ENCODE data around the gene PSMB8.
A peak's percentile ranks its signal among the peaks of the same experiment; 100 is the strongest.

PSMB8 gene

GRCh38 chr6:32868257-32868788, 24.5 kb upstream of the PSMB8 start:
- no peak overlapping the region for H3K27ac ChIP-seq
- peak; percentile 83 for TF ChIP-seq CTCF (conservative IDR thresholded peaks at IDR 0.05; ENCODE audit: low read depth)
- ChIA-PET CTCF (interaction anchor here (0.5 to 3.2 kb wide), 25 partner anchors 8 to 574 kb away, joined by 3 to 48 read pairs (median 4); partner anchors contain the start of genes PSMB9, TAP1 and TAP2), POLR2A (ENCODE audit: low non-redundant PET) (interaction anchor here (2.0 kb wide), 1 partner anchor 30 kb away, joined by 10 read pairs; the partner anchor contains the start of gene TAP2)
- peak; percentile 60 for DNase-seq (ENCODE audit: low spot score)

DNA sequence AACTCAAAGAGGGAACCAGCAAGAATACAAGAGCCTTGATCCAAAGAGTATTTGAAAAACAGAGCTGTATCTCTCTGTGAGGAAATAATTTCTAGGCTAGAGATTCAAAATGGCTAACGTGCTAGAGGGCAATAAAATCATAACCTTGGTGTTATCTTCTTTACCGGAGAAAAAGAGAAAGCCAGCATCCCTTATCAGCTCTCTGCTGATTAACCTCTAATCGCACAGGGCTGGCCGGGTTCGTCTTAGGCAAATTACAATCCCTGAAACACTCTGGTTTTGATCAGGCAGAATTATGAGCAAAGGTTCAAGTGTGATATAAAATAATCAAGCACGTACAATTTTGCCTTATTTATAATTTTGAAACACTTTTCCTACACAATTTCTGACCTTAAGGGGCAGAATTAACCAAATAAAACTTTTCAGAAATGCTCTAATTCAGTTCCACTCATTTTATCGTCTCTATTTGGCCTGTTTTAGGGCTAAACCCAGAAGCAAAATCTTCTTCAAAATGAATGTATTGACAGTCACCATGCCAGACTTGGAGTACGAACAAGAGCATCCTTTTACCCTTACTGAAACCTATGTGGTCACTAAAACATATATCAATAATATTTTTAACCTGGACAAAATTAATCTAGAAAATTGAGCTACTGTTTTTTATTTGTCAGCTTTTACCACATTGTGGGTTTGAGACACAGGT, 23.9 kb upstream of the PSMB8 start:
- H3K27ac ChIP-seq: no peak overlapping the region
- DNase-seq (ENCODE audit: low spot score): no peak
- CTCF ChIA-PET: interaction anchor here (0.5 to 3.2 kb wide), 24 partner anchors 8 to 573 kb away, joined by 3 to 48 read pairs (median 4); partner anchors contain the start of genes PSMB9, TAP1 and TAP2
- POLR2A ChIA-PET (ENCODE audit: low non-redundant PET): interaction anchor here (2.0 kb wide), 1 partner anchor 29 kb away, joined by 10 read pairs; the partner anchor contains the start of gene TAP2
- no peak for TF ChIP-seq CTCF (conservative IDR thresholded peaks at IDR 0.05; ENCODE audit: low read depth)

DNA sequence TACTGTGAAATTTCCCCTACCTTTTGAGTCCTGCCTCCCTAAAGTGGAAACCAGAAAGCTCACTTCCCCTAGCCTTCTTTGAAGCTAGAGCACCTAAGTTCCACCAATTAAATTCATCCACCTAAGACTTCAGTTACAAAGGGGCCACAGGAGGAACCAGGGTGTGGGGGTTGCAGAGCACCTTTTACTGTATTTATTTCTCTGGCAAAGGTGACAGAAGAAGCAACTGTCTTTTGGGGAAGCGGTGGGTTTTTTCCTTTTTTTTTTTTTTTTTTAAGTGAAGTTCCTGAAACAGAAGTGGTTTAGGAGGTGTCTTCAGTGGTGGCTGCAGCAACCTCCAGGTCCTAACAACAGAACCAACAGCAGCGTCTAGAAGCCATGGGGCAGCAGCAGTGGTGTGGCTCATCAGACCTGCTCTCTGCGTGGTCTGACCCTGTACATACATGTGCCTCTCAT, 23.2 kb upstream of the PSMB8 start:
- ChIA-PET POLR2A (ENCODE audit: low non-redundant PET) (interaction anchor here (2.0 kb wide), 1 partner anchor 29 kb away, joined by 10 read pairs; the partner anchor contains the start of gene TAP2), CTCF (interaction anchor here (1.8 to 3.2 kb wide), 3 partner anchors 9 to 41 kb away, joined by 9 to 48 read pairs (median 14); partner anchors contain the start of gene TAP2)
- no peak for DNase-seq (ENCODE audit: low spot score)
- TF ChIP-seq CTCF (conservative IDR thresholded peaks at IDR 0.05; ENCODE audit: low read depth): no peak
- H3K27ac ChIP-seq: no peak overlapping the region

- ChIA-PET POLR2A (ENCODE audit: low non-redundant PET) (no interaction called here), CTCF (interaction anchor here (0.7 kb wide), 1 partner anchor 40 kb away, joined by 3 read pairs; no protein-coding TSS in a partner anchor)
- DNase-seq (ENCODE audit: low spot score): no peak
- H3K27ac ChIP-seq: no peak overlapping the region
- no peak for TF ChIP-seq CTCF (conservative IDR thresholded peaks at IDR 0.05; ENCODE audit: low read depth)
Measured at GRCh38 chr6:32865724-32866443, 22.0 kb upstream of the PSMB8 start.

- POLR2A ChIA-PET (ENCODE audit: low non-redundant PET): no interaction called here
- H3K27ac ChIP-seq: no peak overlapping the region
- CTCF ChIA-PET: interaction anchor here (0.6 to 1.7 kb wide), 3 partner anchors 12 to 24 kb away, joined by 3 to 9 read pairs (median 8); partner anchors contain the start of gene TAP2
- DNase-seq (ENCODE audit: low spot score): no peak
- no peak for TF ChIP-seq CTCF (conservative IDR thresholded peaks at IDR 0.05; ENCODE audit: low read depth)
Measured at GRCh38 chr6:32862725-32863124, 18.9 kb upstream of the PSMB8 start.

DNA sequence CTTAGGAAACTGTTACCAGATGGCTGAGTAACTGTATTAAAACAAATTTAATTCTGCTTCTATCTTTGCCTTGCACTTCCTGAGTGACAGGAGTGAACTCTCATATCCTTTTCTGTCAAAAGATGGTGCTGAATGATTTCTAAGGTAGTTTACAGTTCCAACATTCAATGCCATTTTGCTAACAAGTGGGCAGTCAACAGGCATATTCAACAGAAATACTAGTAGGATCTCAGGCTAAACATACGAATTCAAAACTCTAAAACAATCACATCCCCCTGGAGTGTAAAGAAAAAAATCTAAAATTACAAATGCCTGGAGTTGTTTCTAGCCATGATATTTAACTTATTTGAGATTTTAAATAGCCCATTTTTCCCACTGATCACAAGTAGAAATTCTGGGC, 16.8 kb upstream of the PSMB8 start:
- CTCF ChIA-PET: interaction anchor here (1.0 to 1.6 kb wide), 3 partner anchors 8 to 22 kb away, joined by 3 to 8 read pairs (median 6); partner anchors contain the start of gene TAP2
- TF ChIP-seq CTCF (conservative IDR thresholded peaks at IDR 0.05; ENCODE audit: low read depth): no peak
- DNase-seq (ENCODE audit: low spot score): no peak
- H3K27ac ChIP-seq: peak overlapping the region; percentile 49; the same call in 1 of the 2 replicates
- POLR2A ChIA-PET (ENCODE audit: low non-redundant PET): no interaction called here
